LHCN-M2 (cell line): ENCODE results near the gene ABCF2. TPM values are rescaled to one million over a fixed set of nuclear protein-coding genes. Genes with fewer than 3 reads are reported as not detected.

Experiments used
- DNase-seq: peaks from one replicate; pipeline ENCODE4 v3.0.0-alpha.2; 2012; ENCODE audit warnings: low read depth
- total RNA-seq: library from RNA; depleted of rRNA; stranded (reverse); fragments of >200 nt; gene quantifications from 2 replicates; pipeline ENCODE4 v1.2.3, GENCODE V29; 2014

ABCF2 gene
- total RNA-seq, 1 experiment from 2014 or later, result 115 TPM

- DNase-seq, result no peak
Measured at GRCh38 chr7:151226560-151226874, 488 bp downstream of the ABCF2 start.

GRCh38 chr7:151225948-151226510, 976 bp downstream of the ABCF2 start:
- no peak for DNase-seq

GRCh38 chr7:151223728-151224127, 3.3 kb downstream of the ABCF2 start:
- no peak for DNase-seq

- DNase-seq, result no peak
Measured at GRCh38 chr7:151218170-151218569, 8.8 kb downstream of the ABCF2 start.

GRCh38 chr7:151215396-151215795, 11.6 kb downstream of the ABCF2 start:
- DNase-seq, result no peak

DNA sequence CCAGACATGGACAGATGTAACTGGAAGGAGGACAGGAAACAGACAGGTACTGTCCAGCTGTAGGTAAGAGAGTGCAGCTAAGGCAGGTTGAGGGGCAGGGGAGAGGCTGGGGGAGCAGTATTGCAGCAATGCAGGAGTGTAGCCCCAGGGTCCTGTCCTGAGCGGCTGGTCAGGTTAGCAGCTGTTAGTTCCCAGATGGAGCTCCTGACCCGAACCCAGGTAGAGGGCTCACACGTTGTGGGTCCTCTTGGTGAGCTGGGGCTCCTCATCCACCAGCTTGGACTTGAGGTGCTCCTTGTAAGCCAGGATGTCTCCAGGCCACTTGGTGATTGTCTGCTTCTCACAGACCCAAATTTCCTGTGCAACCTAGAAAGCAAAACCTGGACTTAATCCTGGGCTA, 13.2 kb downstream of the ABCF2 start:
- DNase-seq, result no peak

- no peak for DNase-seq
Measured at GRCh38 chr7:151212626-151213025, 14.4 kb downstream of the ABCF2 start.

DNA sequence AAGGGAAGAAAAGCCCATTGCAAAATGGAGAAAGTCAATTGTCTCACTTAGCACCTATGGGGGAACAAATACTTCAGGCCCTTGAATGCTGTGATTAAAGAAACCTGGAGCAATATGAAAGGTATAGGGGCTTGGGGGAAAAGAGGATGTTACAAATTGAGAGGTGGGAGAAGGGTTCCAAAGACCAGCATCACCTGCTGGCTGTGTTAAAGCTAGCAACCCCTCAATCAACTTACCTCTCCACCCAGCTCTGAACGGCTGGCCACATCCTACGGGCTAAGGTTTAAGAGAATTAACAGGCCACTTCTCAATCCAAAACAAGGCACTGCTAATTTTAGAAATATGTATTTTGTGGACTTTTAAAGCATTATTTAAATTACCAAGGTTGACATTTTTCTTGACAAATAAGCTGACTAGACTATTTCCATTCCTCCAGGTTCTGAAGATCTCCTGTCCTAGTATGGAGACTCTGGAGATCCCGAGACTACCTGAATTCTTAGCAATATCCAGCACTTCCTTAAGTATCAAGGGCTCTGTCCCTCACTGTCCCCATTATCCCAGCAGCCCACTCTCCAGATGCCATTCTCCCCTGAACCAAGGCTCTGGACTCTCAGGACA, 15.7 kb downstream of the ABCF2 start:
- DNase-seq, result no peak

DNA sequence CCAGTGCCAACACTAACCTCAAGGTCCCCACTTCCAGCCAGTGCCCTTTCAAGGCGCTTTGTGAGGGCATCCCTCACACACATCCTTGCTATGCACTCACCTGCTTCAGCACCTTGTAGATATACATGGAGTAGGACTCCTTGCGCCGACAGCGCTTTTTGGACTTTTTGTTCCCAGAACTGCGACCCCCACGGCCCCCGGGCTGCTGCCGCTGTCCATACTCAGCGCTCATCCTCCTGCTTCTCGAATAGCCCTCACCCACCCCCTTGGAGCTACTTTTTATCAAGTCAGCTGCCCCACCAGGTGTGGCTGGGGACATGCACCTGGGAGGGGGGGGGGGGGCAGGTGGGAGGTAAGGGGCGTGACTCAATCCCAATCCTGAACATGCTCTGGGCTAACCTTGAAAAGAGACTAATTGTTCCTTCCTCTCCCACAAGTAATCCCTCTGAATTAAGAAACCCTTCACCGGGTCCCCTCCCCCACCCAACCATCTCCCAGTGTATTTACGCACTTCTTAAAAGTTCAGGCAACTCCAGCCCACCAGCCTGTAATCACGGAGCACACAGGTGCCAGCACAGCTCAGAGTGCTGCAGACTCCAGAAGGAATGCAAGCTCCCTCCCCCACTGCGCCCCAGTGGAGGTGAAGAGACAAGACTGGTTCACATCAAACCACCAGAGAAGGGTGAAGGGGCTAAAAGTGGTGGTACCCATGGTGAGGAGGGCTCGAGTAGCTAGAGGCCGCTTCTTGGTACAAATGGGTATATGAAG, 16.7 kb downstream of the ABCF2 start, which contains the start of gene H2BK1:
H2BK1 (minus strand) TSS at position 402 of the 768 bp plus-strand sequence; CDS start at position 232, 170 bp downstream.
- DNase-seq, result no peak

GRCh38 chr7:151209588-151209987, 17.4 kb downstream of the ABCF2 start:
- no peak for DNase-seq

- DNase-seq, result no peak
Measured at GRCh38 chr7:151208253-151208862, 18.6 kb downstream of the ABCF2 start.

GRCh38 chr7:151207804-151208203, 19.2 kb downstream of the ABCF2 start:
- DNase-seq, result no peak

- DNase-seq, result no peak
Measured at GRCh38 chr7:151207315-151207714, 19.7 kb downstream of the ABCF2 start.

DNA sequence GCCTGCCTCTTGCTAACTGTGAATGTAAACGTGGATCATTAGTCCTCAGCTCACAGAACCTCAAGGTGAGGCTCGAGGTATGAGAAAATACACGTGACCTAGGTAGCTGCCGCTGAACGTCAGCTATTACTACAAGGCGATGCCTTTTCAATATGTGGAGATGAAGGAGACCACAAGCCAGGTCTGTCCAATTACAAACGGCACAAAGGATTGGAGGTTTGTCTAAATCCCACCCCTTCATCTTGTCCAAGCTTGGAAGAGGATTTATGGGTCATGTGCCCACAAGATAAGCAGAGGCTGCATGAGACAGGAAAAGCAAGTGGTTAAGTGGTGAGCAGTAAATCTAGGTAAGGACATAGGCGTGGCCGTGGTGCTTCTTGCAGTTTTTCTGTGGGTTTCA, 20.1 kb downstream of the ABCF2 start:
- no peak for DNase-seq

GRCh38 chr7:151205730-151206129, 21.3 kb downstream of the ABCF2 start:
- no peak for DNase-seq

DNA sequence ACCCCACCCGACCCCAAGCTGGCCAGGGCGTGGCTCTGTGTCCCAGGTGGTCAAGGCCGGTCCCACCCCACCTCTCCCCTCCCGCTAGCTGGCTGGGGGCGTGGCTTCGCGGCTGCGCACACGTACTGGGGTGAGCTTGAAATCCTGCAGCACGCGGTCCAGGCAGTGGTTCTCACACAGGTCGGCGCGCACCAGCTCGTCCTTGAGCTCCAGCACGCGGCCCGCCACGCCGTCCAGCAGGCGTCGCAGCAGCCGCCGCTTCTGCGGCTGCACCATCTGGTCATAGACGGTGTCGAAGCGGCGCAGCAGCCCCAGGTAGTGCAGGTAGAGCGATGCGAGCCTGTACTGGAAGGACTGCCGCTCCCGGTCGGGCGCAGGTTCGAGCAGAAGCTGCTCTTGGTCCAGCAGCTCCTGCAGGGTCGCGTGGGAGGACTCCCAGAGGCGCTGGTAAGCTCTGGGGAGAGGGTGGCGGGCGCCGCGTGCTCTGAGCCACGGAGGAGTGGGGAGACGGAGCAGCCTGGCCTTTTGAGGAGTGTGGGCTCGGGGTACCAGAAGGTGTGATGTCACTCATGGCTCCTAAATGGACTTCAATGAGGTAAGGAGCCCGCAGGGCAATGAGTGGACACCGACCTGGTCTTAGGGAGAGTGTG, 22.5 kb downstream of the ABCF2 start:
- DNase-seq, result no peak

DNA sequence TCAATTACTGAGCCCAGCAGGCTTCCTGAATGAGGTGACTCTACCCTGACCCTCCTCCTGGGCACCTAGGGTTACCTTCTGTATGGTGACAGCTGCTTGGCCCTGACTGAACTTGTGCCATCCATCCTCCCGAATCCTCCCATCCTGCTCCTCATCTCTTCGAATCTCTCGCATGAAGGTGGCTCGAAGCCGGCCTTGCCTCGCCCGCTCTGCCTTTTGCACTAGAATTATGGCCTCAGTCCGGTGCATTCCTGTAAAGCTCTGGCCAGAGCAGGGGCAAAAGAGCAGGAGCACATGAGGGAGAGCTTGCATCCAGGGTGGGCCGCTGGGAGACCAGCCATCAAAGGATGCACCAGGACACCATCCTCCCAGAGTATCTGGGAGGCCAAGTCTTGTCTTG, 24.2 kb downstream of the ABCF2 start:
- DNase-seq, result no peak

DNA sequence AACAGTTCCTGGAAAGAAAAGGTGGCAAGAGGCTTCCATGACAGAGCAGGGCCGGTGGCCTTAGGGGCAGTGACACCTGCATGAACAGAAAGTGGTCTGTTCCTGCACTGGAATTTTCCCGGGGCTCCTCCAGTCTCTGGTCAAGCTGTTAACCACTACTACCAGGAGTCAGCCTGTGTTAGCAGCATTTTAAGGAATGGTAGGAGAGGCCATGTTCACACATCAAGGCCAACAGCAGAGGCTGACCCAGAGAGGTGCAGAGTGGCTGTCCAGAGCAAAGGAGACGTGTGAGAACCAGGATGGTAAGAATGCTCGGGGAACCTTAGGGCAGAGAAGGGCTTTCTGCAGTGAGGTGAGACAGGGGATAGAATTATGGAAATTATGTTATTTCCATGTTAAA, 25.3 kb downstream of the ABCF2 start:
- DNase-seq, result no peak

DNA sequence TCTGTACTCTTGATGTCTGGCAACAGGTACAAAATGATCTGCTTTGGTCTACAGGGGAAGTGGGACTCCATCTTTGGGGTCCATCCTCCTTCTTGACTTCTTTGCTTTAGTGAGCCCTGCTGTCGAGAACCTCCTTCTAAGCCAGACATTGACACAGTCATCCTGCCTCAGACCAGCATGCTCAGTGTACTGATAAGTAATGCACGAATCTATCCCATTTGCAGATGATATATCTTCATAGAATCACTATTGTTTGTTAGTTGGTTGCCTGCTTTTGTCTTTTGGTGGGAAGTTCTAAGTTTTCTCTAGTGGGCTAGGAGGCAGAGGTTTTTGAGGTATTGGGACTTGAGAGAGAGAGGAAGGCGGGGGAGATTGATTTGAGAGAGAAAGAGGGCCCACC, 25.7 kb downstream of the ABCF2 start:
- DNase-seq, result no peak

- no peak for DNase-seq
Measured at GRCh38 chr7:151198945-151199848, 27.8 kb downstream of the ABCF2 start.

DNA sequence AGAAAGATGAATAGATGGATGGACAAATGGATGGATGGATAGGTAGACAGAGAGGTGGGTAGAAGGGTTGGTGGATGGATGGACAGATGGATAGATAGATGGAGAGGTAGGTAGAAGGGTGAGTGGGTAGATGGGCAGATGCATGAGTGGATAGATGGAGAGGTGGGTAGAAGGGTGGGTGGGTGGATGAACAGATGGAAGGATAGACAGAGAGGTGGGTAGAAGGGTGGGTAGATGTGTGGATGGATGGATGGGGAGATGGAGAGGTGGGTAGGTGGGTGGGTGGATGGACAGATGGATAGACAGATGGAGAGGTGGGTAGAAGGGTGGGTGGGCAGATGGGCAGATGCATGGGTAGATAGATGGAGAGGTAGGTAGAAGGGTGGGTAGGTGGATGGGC, 29.1 kb downstream of the ABCF2 start:
- no peak for DNase-seq
